Stimulated activated CD4-positive, alpha-beta T cell treated with anti-CD3 and anti-CD28 coated beads, Interleukin-12 subunit alpha, Interleukin-12 subunit beta, amount 100 ng/mL, for 24 hours (primary cell): ENCODE measurements around the gene DNAJC21.
"Not testable (repeated sequence)": the region's sequence is repeated elsewhere in the genome, so short reads cannot be mapped to it uniquely, and the experiment has no call there.

ENCODE experiments used
- DNase-seq, 2 experiments: peaks; one replicate each; pipeline ENCODE4 v3.0.0-alpha.2; 2020; ENCODE audit warnings: low read depth in 2 of 2

The DNAJC21 gene

DNA sequence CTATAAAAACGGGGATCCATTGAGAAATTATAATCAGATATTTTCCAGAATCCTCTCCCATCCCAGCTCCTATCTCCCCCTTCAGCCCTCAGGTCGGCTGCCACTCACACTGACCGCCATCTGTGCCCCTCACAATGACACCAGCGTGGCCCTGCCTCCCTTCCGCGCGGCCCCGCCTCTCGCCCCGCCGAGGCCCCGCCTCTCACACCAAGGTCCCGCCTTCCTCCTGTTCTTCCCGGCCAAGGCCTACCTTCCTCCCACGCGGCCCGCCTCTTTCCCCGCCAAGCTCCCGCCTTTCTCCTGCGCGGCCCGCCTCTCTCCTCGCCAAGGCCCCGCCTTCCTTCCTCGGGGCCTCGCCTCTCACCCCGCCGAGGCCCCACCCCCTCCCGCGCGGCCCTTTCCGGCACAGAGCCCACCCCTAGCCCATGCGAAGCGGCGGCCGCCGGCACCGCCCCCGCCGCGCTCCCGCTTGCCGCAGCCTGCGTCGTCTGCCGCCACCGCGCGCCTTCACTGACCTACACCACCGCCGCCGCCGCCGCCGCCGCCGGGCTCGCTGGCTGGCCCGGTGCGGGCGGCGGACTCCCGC, at the start of gene DNAJC21:
Gene DNAJC21, plus strand, starts transcription at position 426 of the 586 bp plus-strand sequence. CDS start 261 bp downstream, outside the sequence.
- peak; percentile 95 to 98 for DNase-seq

DNA sequence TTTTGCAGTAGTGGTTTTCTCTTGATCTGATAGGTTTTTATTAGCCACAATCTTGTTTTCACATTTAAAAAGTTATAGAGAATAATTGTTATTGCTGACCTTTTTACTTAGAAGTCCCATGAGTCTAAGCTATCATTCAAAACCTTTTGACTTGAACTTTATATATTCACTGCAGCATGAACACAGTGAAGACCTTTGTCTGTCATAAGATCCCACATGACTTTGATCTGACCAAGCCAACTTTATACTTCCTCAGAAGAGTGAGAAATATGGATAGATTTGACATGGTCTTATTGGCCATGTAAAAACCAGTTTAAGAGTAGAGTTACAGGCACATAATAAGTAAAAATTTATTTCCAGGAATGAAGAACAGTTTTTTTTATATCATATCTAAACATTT, 48.1 kb upstream of the DNAJC21 start:
- no peak for DNase-seq

DNA sequence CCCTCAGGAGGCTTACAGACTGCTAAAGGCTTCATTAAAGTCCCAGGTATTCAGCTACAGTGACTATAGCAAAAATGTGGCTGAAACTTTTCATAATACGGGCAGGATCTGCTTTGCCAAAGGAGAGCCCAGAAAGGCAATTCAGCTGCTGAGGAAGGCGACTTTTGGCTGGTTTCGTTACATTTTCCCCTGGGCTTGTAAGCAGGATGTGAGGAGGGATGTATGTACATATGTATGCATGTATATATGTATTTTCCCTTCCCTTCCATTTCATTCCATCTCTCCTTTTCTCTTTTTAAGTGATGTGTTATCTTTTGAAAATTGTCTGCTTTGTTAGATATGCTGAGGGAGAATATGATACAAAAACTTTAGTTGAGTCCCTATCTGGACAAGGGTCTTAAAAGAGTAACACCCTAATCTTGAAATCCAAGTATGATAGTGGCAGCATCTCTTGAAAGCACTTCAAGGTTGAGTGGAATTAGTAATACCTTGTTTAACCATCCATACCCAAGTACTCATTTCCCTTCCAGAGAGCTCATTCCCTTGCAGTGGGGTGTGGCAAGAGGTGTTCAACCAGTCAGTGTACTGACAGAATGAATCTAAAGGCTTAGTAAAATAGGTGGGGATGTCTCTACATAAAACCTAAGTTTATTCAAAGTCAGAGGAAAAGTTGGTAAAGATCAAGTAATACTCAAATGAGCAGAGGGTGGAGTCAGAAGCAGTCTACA, 42.8 kb upstream of the DNAJC21 start:
- DNase-seq: no peak

DNA sequence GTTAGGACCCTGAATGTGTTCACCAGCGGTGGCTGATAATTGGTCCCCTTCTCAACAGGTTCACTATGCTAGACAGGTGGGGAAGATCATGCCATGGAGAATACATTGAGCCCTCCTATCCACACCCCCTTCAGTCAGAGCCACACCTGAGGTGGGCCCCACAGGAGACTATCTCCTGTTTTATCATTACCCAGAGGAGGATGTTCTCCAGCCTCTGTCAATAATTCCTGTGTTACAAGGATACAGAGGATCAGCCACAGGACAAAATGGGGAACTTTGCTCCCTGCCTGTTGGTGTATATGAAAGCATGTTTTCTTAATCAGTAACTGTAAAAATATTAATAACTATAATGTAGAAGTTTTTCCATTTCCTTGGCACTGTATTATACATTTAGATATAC, 40.0 kb upstream of the DNAJC21 start:
- no peak for DNase-seq

DNA sequence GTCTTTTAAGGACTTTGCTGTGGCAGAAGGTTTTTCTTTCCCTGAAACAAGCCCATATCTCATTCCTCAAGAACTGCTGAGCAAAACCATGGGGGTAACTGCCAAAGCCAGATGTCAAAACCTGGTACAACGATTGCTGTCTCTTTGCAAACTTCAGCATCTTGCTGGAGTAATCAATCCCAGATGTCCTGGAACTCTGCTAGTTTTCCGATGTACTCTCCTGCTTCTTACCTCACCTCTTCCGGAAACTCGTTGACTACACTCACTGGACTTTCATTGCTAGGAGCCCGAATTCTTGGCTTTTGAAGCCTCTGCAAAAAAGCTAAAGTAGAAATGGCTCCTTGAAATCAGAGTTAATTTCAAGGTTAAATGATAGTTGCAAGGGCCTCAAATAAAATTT, 37.4 kb upstream of the DNAJC21 start:
- no peak for DNase-seq

DNA sequence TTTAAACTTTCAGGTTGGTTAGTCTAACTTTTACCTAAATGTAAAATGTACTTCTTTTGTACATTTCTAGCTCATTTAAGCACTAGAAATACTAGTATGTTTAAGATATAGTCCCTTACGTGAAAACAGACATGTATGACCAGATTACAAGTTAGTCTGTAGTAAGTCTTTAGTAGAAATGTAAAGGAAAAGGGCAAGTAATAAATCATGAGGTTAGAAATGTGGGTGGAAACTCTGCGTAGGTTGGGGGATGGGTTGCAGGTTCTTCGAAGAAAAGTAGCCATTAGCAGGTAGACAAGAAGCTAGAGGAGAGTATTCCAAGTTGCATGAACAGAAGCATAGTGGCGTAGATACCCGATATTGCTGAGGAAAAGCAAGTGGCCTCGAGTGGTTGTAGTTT, 36.9 kb upstream of the DNAJC21 start:
- DNase-seq: no peak

DNA sequence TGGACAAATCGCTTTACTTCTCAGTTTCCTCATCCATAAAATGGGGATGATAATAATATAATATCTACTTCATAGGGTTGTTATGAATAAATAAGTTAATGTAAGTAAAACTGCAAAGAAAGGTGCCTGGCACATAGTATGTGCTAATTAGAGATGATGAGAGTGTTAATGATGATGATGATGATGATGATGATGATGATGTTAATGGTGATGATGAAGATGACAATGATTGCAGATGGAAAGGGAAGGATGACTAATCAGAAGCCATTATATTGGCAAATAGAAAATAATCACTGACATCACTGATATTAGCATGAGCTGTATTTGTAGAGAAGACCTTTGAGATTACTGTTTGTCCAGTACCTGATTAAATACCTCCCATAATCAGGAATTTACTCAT, 34.6 kb upstream of the DNAJC21 start:
- DNase-seq: no peak

DNA sequence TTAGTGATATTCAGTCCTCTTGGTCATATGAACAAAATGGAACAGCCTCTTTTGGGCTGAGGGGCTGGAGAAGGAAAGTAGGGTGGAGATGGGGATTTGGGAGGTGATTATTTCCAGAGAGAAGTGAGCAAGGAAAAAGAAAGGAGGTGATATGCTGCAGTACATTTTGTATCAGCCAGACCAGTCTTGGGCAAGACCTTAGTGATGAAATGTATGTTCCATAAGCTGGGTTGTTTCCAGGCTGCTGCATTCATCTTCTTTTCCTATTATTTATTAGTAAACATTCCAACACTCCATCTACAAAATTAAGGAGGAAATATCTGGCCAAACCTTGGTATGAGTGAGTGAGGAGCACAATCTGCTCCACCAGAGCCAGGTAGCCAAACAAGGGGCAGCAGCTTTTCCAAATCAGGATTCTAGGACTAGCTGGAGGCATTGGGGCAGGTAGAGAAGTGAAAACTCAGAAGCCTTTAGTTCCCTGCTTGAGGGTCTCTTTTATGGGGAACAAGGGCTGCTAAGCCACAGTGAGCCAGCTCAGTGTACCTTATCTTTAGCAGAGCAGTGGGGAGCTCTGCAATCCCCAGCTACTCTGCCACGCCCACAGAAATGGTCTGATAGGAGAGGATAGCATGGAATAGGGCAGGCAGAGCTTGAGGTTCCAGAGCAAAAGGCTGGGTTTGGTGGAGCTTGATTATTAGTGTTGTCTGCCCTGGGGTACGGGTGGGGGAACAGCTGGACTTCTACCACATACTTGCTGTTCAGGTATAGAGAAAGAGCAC, 33.5 kb upstream of the DNAJC21 start:
- DNase-seq: no peak

DNA sequence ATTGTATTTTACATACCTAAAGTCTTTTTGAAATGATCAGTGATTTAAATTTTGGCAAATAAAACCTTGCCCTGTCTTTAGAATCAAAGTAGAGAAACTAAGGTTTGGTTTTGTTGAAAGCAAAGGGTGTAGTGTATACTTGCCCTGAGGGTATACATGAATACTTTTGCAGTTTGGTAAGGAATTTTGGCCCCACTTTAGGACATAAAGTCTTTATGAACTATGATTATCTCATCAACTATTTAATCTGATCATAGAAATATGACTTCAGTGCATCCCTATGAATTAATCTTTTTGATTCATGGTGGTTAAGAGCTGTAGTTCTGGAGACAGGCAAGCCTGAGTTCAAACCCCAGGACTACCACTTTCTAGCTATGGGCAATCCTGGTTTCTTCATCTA, 31.7 kb upstream of the DNAJC21 start:
- DNase-seq: no peak

DNA sequence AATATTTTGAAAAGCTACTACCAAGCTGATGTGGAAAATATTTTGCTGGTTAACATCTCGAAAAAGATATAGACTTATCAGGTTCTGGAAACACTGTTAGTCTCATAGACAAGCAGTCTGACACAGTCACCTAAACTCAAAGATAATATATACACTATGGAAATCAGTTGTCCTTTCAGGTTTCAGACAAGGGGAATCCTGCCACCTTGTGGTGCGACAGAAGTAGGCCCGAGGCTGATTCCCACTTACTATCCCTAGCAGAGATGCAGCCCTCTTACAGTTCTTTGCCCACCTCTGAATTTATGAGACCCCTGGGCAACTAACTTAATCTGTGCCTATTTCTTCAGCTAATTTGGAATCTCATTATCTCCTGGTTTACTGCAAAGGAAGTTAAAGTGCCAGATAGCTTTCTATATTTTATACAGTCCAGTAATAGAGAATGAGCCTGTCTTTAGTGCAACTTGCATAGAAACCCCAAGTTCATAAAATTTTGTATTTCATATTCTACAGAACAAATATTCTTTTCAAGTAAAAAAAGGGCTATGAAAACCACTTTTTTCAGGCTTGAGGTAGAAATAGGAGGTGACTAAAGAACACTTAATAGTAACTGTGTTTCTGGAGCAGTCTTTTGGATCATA, 31.0 kb upstream of the DNAJC21 start:
- DNase-seq: peak; percentile 22 to 37

DNA sequence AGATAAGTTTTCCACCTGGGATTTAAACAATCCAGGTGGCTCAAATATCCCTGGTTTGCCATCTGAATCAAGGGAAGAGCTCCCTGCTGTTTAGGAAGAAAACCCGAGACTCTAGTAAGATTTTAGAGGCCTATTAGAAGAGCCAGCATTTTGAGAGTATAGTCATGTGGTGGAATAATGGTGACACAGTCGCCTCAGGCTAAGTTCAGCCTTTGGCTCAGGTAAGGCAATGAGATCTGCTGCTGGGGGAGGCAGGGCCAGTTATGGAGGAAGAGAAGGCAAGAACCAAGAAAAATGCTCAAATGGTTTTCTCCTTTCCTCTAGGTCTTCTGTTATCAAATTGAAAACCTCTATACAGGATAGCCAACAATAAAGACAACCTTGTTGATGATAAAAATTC, 30.3 kb upstream of the DNAJC21 start:
- DNase-seq: no peak

DNA sequence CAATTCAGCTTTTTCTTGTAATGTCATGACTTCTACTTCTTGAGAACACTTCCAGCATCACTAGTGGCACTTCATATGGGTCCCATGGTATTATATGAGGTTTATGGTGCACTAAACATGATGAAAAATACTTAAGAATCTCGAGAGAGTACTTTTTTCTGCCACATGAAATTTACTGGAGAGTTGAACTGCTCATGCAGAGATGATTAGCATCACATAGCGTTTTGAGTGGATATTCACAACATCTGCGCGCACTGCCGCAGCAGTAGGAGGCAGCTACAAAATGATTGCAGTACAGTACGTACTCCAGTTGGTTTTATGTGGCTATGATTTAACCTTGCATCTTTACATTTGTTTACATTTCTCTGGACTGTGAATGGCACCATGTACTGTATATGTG, 28.7 kb upstream of the DNAJC21 start:
- no peak for DNase-seq

DNA sequence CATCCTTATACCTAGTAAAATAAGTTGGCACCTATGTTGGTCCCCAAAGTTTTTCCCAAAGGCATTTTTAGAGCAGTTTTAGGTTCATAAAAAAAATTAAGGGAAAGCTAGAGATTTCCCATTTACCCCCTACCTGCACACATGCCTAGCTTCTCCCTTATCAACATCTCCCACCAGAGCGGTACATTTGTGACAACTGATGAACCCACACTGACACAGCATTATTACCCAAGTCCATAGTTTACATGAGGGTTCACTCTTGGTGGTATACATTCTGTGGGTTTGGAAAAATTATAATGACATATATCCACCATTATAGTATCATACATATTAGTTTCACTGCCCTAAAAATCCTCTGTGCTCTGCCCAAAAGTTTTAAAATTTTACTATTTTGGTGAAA, 26.1 kb upstream of the DNAJC21 start:
- DNase-seq: no peak

DNA sequence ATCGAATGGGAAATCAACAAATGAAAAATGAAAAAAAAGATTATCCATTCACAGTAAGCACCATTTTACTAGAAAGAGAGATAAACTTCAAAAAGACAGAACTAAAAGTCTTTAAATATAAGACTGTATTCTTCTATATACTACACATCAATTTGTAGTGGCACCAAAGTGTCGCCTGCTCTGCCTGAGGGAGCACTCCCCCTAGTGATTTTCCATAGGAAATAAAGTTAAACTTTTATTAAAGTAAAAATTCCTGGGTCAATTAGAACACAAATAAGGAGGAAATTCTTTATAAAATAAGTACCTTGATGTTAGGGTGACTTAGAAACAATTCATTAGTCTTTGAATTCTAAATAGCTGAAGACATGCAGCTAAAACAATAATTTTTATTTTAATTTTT, 23.8 kb upstream of the DNAJC21 start:
- DNase-seq: no peak

DNA sequence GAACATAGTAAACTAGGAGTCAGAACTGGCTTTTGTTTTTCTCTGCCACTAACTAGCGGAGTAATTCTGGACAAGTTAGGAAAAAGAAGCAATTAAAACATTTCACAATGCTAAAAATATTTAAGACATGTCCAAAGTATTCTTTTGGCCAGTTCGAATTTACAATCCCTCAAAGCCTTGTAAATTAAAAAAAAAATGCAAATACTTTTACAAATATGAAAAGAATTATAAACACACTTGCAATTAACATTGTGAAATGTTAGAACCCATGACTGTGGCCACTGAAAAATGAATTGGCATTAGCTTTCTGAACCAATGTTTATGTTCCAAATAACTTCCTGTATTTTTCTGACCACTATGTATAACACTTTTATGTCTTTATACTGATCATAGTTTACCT, 16.3 kb upstream of the DNAJC21 start:
- DNase-seq: no peak

DNA sequence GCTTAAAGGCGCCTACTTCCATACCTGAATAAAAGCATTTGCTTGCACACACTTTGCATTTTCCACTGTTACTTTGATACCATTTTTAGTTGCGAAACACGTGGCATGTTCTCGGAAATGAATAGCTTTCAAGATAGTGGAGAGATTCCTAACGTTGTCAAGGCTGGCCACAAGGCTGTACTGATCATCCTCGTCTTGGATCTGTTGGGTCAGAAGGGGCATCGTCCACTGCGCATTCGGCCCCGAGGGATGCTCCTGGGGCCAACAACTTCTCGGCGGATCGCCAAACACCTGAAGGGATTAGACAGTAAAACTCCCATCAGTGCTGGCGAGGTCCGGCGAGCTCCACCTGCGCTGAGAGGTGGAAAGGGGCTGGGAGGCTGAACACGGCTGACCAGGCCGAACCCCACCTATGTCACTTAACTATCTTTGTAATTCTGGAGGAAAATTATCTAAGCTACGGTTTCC, 14.7 kb upstream of the DNAJC21 start:
- no peak for DNase-seq

DNA sequence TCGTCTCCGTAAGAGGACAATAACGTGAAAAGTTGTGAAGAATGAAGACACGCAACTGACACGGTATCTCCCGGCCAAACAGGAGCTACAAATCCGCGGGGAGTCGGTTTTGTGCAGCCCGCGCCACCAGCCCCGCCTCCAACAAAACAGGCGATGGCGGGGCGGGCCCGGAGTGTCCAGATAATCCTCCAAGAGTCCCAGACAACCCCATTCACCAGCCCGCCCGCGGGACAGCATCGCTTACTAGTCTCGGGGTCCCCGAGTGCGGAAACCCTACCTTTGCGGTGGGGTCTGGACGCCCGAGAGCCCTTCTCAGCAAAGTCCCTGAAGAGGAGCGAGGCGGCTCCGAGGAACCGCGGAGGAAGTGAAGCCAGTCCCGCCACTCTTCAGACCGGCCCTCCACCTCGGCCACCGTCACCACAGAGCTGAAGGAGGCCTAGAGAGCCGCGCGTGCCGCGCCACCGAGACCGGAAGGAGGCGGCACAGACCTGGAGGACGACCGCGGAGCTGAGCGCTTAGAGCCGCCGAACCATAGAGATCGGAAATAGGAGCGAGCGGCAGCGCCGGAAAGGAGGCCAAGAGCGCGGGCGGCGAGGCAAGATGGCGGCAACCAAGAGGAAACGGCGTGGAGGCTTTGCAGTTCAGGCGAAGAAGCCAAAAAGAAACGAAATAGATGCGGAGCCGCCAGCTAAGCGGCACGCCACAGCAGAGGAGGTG, 14.1 kb upstream of the DNAJC21 start, which contains the start of the genes BRIX1 and RAD1:
Gene BRIX1, plus strand, starts transcription at position 573 of the 717 bp plus-strand sequence. Its CDS starts 28 bp downstream, at position 601.
Gene RAD1, minus strand, starts transcription at position 366 of the 717 bp plus-strand sequence. CDS start 612 bp downstream, outside the sequence.
- DNase-seq: peak; percentile 89 to 90

DNA sequence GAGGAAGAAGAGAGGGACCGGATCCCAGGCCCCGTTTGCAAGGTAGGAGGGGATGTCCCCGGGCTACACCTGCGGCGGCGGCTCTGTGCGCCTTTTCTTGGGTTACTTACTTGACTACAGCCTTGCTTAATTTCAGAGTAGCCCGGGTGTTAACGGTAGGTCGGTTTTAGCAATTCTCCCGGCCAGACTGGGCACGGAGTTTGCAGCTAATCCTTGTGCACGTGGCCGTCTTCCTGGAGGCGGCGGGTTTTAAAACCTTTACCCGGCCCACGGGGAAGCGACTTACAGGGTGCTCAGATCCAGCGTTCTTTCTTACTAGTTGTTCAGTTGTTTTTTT, 13.5 kb upstream of the DNAJC21 start:
- DNase-seq: peak in 1 of 2 experiments; percentile 4

DNA sequence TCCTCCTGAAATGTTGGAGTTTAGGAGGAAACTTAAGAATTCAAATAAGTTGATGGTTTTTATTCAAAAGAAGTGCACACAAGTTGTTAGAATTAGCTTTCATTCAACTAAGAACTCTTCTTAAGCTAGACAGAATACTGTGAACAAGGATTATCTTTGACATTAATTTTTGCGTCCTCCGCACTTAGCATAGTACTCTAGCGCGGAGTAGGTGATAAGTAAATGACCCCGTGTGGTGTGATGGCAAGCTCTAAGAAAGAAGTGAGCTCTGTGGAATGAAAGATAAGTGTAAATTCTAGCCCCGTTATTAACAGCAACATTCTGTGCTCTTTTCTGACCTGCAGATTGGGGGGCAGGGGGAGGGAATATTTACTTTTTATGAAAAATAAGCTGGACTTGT, 12.8 kb upstream of the DNAJC21 start:
- DNase-seq: no peak

DNA sequence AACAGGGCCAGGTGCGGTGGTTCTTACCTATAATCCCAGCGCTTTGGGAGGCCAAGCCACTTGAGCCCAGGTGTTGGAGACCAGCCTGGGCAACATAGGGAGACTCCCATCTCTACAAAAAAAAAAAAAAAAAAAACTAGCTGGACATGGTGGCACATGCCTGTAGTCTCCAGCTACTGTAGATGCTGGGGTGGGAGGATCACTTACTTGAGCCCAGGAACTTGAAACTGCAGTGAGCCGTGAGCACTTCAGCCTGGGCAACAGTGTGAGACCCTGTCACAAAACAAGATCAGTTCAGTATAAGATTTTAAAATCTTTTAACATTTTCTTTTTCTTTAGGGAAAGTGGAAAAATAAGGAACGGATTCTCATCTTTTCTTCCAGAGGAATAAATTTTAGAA, 11.3 kb upstream of the DNAJC21 start:
- DNase-seq: no peak

DNA sequence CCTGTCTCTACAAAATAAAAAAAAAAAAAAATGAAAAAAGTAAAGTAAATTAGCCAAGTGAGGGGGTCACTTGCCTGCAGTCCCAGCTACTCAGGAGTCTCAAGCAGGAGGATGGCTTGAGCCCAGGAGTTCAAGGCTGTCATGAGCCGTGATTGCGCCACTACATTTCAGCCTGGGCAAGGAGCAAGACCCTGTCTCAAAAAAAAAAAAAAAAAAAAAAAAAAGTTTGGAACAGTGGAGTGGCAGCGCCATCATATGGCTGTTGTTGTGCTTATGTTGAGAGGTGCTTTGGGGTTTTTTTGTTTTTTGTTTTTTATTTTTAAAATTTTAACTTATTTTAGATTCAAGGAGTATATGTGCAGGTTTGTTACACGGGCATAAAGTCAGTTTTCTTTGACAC, 10.3 kb upstream of the DNAJC21 start:
- DNase-seq: no peak

DNA sequence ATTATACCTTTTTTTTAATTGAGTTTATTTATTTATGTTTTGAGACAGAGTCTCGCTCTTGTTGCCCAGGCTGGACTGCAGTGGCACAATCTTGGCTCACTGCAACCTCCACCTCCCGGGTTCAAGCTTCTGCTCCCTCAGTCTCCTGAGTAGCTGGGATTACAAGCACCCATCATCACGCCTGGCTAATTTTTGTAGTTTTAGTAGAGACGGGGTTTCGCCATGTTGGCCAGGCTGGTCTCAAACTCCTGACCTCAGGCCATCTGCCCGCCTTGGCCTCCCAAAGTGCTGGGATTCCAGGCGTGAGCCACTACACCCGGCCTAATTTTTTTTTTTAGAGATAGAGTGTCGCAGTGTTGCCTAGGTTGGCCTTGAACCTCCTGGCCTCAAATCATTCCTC, 6.1 kb upstream of the DNAJC21 start:
- not testable (repeated sequence) for DNase-seq
